Measurements from ENCODE around the gene NOXO1.
"Not testable (repeated sequence)": the region's sequence is repeated elsewhere in the genome, so short reads cannot be mapped to it uniquely, and the experiment has no call there.

The NOXO1 gene

GRCh38 chr16:1941162-1942046 is 39.9 kb downstream of the NOXO1 start:
- no peak for DNase-seq

DNA sequence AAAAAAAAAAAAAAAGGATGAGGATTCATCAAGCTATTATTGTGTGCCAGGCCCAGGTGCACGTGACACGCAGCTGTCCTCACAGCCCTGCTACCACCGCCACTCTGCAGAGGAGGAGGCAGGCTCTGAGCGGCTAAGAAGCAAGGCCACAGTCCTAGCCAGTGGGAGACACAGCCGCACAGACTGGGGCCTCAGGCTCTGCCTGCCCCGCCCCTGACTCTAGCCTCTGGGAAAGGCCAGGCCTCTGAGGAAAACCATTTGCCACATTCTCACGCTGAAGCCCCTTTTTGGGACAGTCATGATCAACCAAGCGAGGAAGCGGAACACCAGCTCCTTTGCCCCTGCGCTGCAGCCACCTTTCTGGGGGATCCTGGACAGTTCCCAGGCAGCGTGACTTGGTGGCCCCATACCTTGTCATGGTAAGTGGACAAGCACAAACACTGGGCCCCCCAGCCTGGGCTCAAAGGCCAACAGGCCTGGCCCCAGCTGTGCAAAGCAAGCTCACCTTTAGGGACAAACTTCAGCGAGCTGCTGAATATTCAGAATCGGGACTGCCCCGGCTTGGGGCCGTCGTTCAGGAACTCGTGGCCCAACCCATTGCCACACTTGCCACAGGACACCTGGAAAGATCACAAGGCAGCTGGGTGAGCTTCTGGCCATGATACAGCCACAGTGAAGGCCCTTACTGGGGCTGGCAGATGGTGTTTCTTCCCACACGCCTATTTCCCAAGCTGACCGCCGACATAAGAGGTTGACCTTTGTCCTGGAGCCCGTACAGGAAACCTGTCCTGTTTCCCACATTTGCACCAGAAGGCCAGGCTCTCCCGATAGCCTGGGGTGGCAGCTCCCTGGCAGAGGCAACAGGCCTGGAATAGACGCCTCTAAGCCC is 40.8 kb downstream of the NOXO1 start:
- no peak for DNase-seq

- not testable (repeated sequence) for DNase-seq
Observed at GRCh38 chr16:1939833-1940232, 41.4 kb downstream of the NOXO1 start.

DNA sequence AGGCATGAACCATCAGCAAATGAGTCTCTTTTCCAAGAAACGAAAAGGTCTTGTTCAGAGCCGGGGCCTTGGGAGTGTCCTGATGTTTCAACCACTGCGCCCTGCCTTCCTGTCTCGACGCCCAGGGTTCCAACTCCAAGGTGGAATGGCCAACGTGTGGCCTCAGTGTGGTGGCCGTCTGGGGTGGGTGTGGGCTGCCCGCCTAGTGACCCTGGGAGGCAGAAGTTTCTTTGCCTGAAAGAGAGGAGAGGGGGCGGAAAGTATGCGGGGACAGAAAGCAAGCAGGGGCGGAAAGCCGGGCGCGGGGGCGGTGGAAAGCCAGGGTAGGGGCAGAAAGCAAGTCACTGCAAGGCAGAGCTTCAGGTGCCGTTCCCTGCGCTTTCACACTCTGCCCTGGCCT is 42.4 kb downstream of the NOXO1 start:
- no peak for DNase-seq

DNA sequence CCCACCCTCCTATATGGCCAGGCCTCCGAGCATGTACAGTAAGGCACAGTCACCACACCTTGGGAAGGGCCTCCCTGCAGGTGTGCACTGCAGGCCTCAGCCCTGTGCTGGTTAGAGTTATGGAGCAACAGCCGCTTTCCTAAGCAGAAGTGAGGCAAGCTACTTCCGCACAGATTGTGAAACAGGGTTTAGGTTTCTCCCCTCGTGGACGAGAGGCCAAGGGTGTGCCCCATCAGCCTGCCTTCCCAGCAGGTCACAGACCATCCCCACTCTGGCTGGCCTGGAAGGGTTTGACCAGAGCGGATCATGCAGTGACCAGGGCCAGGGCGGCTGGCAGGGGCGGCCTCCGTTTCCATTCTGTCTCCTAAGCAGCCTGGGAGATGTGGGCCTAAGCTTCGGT is 43.0 kb downstream of the NOXO1 start:
- no peak for DNase-seq

DNA sequence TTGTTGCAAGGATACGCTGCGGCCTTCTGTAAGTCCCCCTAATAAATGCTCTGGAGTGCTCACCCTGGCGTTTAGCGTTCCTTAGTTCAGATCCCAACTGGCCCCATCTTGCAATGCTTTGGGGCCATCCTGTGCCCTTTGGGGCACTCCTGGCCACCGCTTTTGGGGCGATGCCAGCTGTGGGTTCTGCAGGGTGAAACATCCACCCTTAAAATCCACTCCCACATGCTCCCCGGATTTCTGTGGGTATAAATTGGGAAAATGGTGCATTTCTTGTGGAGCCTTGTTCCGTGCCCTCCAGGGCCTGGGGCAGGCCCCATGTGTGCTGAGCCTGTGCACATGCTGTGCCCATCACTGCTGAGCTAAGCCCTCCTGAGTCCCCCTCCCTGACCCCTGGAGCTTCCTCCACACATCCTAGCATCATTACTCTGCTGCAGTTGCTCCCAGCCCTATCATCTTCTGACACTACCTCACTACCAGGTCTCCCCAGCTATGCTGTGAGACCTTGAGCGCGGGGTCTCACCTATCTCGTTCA is 44.3 kb downstream of the NOXO1 start:
- DNase-seq, result no peak

- no peak for DNase-seq
Observed at GRCh38 chr16:1933097-1933661, 48.1 kb downstream of the NOXO1 start.

- no peak for DNase-seq
Observed at GRCh38 chr16:1932050-1933028, 48.9 kb downstream of the NOXO1 start.

DNA sequence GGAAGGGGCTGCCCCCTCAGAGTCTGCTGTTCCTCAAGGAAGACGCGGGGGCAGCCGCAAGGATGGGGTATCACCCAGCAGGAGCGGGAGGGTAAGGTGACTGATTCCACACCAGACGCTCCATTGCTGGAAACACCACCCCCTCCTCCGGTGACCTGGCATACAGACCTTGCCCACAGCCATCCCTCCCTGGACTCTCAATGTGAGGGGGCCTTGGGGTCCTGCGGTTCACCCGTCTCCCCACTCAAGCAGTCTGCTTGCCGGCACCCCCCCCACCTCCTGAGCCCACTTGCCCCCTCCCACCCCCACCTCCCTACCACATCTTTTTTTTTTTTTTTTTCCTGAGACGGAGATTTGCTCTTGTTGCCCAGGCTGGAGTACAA is 50.9 kb downstream of the NOXO1 start:
- DNase-seq, result no peak

GRCh38 chr16:1929578-1930337 is 51.5 kb downstream of the NOXO1 start:
- peak; percentile 84 to 94 (median 87) for DNase-seq

- DNase-seq, result peak in 1 of 5 experiments; percentile 26
Observed at GRCh38 chr16:1929105-1929504, 52.2 kb downstream of the NOXO1 start.

All from T-helper 2 cell (primary cell).